Measurements from ENCODE around the gene ARHGAP24.

The ARHGAP24 gene

DNA sequence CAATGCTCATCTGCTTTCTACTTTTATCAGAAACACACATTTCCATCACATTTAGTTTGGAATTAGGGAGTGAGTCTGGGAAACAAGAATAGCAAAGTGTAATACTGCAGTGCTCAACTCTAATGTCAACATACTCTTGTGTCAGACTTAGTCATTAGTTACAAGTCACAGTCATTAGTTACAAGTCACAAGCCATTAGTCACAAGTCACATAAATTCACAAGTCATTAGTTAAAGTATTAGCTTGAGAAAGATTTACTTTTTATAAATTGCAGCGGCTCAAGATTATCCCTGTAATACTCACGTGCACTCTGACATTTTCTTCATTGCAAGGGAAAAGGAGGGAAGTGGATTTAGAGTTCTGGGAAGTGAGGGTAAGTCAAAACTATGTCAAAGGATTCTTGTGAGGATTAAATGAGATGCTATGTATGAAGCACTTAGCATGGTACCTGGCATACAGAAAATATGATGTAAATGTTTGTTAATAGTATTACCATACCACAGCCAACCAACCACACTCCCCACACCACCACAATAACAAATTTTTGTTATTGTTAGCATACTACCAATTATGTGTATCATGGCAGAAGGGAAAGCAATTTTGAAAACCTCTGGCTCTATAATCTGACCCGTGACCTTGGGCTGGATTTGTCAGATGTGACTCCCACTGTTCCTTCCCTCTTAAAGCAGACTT lies 116.6 kb downstream of the ARHGAP24 start:
- no peak for DNase-seq

DNA sequence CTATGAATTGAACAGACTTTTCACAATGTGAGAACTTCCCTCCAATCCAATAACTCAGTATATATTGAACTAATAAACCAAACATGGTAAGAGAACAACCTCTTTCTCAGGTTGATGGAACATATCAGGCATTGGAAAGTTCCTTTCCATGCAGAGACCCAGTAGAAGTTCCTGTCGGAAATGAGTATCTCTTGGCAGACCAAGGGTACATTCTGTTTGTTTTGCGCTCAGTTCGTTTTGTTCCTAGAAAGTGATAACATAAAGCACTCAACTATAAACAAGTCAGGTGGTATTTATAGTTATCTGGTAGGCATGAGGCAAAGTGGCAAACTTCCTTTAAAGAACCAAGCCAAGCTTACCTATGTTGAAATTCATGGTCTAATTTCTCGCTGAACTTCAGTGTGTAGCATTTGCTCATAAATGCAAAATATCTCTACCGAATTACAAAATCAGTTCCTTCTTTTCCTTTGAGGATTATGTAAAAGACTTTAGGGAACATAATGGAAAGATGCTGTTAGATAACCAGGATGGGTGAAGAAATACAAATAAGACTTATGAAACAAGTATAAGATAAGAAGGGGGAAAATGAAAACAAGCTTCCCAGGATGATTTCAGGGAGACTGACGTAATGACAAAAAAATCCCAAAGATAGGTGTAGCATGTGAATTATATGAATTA lies 120.3 kb downstream of the ARHGAP24 start:
- no peak for DNase-seq

DNA sequence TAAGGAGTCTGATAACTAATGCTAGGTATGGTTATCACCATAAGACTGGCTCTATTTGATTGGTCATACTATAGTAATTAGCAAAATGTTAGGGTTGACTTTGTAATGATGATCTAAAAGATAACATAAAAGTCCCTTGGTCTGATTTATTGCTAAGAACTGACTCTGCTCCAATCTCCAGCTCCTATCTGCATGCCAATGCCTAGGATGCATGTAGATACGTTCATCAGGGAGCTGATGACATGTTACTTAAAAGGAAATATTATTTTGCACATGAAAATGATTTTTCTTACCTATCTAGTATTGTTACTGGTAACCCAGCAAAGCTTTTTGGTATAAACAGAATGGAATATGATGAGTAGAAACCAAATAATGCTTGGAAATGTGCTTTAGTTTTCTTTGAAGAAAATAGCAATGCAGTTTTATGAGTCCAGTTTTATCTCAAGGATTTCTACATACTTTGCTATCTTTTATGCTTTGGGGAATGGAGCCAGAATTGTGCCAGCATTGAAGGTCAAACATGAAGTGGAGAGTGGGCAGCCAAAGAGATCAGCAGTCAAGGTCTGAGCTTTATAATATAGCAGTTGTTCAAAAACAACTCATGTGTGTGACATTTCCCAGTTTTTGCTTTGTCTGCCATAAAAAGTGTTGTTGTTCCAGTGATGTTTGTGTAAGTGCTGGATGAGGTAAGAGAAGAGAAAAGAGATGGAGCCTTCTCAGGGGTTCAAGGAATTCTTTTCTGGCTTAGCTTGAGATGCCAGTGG lies 121.0 kb downstream of the ARHGAP24 start:
- DNase-seq: no peak

DNA sequence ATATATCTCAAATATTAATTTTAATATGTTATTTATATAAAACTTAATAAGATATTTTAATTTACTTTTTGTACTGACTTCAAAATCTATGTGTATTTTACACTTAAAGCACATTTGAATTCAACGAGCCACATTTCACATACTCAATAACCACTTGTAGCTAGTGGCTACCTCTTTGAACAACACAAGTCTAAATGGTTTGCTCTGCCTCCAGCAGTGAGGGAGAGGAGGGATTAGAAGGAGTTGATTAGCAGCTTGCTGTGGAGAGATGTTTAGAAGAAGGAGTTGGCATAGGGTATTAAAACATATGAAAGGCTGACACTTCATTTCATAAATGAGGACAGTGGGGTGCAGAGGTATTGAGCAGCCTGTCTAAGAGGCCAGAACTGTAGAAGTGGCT lies 124.0 kb downstream of the ARHGAP24 start:
- DNase-seq: no peak

DNA sequence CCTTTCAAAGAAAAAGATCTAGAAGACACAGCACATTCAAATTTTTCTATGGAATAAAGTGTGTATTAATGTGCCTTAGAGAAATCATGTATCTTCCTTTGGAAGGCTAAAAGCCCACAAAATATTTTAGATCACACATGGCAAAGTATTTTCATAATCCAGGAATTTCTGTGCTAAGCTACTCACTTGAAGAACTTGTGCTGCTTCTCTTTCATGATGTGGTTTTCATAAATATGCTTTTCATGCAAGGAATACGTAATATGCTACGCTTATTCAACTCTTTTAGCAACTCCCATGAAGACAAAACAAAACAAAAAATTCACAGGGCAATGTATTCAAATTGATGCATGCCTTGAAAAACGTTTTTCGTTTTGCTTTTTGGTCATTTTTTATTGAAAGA lies 125.6 kb downstream of the ARHGAP24 start:
- no peak for DNase-seq

DNA sequence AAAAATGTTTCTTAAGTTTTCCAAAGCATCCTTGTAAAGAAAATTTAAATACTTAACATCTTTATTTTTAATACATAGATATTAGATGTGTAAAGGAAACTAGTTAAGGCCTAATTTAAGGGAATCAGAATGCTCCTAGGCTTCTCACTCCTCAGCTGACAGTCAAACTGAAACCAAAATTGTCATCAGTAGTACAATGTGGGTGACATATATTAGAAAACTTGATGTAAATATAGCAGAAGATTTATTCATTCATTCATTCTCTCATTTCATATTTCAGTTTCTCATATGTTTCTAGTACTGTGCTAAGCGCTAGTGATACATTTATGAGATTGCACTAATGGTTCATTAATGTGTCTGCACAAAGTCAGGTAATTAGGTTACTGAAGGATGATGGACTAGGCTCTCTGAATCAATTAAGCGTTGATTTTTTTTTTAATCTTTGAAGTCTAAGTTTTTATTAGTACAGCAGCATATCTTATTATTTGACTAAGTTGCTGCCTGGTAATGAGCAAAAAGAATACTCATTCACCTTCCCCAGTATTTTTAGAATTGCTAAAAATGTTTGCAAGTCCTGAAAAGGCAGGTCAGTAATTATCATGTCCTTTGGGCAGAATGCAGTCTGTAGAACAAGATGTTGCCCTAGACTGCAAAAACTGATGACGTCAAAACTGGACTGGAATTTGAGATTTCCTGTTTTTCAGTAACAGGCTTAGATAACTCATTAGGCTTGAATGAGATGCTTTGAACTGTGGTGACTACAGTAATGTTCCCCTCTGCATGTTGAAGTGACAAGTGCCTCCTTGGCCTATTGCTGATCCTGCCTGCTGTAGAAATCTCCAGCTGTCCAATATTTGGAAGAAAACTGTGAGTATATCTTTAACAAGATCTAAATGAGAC lies 128.7 kb downstream of the ARHGAP24 start:
- DNase-seq: no peak

DNA sequence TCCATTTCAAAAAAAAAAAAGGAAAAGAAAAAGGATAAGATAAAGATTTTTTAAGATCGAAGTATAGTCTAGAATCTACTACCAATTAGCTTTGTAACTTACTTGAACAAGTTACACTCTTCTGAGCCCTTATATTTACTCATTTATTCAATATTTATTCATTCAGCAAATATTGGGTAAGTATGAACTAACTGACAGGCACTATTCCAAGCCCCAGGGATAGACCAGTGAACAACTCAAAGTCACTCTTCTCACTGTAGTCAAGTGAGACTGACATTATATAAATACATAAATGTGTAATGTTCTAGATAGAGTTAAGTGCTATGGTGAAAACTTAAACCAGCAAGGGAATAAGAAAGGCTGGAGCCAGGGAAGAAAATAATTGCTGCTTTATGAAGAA lies 131.6 kb downstream of the ARHGAP24 start:
- no peak for DNase-seq

DNA sequence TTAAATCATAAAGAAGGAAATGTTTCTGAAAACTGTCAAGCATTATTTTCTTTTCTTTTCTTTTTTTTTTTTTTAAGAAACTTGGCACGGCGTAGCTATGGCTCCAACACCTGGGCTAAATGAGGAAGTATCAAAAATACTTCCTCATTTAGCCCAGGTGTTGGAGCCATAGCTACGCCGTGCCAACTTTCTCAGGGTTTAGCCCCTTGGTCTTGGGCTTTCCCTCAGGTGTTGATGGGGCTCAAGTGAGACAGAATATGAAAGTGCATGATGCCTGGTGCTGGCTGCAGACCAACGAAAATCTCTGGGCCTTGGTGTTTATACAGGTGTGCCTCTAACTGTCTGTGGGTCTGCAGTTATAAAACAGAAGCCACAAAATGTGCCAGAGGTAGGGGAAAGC lies 132.7 kb downstream of the ARHGAP24 start:
- no peak for DNase-seq

DNA sequence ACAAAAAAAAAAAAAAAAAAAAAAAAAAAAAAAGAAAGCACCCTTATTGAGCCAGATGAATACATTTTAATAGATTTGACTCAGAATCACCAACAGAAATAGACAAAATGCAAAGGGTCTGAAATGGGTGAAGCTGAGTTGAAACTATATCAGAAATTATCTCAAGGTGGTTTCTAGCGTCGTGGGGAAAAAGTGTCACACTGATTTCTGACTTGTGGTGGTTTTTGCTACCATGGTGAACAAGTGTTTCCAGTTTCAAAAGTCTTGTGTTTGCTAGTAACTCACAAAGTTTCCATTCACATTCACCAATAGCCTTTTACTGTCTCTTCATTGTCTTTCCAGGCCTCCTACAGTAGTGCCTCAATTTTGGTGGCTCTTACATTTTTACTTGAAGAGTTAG lies 135.5 kb downstream of the ARHGAP24 start:
- DNase-seq: no peak

DNA sequence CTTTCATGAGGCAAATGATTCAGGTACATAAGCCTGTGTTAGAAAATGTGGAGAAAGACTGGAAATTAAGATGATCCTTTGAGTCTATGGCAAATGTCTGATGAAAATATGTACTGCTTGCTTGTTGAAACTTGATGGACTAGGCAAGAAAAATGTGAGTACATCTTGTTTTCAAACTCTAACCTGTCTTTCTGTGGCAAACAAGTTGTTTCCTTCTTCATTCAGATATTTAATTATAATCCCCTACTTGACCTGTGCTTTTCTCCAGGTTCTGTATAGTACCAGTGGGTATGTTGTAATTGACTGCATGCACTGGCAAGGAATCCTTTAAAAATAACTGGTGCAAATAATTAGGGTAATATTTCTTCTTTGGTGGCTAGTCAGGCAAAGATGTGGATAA lies 136.7 kb downstream of the ARHGAP24 start:
- no peak for DNase-seq

DNA sequence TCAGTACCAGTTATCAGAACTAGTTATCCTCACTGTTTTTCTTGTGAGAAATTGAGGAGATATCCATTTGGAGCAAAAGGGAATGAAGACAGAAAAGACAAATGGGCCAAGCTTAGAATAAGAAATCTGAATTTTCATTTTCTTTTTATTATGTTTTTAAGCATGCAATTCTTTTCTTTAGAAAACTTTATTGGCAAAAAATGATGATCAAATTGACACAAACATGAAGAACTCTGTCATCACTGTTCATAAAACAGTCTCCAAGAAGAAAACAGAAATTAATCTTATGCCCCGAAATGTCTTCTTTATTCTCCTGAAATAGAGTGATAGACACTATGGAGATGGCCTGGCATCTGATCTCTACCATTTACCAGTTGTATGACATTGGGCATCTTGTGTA lies 139.0 kb downstream of the ARHGAP24 start:
- no peak for DNase-seq

DNA sequence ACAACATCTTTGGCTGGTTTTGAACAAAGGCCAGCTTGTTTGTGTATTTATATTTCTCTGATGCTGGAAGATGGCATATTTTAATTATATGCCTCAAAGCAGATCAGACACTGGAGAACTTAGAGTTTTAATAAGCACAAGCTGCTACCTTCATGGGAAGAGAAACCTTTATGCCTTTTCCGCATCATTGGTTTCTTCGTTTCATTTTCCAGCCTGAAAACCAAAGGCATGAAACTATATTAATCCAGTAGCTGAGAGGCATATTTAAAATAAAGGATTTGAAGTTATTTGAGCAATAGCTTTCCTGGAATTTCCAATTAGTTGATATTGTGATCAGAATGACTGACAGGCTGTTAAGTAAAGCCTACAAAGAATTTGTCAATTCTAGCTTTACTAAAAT lies 141.0 kb downstream of the ARHGAP24 start:
- DNase-seq: no peak

DNA sequence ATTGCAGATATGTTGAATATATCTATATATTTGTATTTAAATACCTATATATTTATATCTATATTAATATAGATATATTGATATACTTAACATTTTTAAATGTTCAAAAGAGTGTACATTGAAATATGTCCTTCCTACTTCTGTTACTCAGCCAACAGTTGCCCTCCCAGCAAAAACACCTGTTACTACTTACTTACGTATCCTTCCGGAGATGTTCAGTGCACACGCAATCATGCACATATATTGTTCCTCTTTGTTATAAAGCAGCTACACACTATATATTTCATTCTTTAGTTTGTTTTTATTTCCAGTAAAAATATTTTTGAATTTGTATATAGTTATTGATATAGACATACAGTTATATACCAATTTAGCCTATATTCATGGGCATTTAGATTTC lies 142.3 kb downstream of the ARHGAP24 start:
- DNase-seq: no peak

DNA sequence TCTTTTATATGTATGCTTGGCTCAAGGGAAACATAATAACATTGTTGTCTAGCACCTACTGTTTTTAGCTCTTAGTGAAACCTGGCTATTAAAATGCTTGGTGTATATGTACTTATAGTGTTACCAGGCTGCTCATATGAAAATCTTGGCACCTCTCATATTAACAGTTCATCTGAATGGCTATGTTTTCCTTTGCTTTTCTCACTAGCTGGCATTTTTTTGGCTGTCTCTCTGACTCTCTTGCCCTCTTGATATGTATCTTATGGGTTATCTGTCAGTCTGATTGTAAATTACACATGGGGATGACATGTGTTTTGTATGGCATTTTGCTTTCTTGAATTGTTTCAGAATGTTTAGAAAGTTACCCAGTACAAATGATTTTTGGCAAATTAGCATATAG lies 158.0 kb downstream of the ARHGAP24 start:
- no peak for DNase-seq

DNA sequence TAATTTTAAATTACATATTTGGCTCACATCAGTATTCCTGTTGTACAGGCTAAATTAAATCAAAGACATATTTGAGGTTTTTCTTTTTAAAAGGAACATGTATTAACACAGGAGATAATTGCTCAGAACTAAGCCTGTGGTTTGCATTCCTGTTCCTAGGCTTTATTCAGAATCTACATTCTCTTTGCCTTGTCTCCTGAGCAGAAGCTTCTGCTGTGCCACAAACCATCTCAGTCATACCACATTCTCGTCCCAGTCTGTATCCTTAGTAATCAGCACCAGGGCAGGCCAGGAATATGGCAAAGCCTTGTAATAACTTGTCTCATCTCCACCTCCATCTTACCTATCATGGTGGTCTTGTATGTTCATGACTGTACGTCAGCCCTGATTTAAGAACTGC lies 162.8 kb downstream of the ARHGAP24 start:
- no peak for DNase-seq

DNA sequence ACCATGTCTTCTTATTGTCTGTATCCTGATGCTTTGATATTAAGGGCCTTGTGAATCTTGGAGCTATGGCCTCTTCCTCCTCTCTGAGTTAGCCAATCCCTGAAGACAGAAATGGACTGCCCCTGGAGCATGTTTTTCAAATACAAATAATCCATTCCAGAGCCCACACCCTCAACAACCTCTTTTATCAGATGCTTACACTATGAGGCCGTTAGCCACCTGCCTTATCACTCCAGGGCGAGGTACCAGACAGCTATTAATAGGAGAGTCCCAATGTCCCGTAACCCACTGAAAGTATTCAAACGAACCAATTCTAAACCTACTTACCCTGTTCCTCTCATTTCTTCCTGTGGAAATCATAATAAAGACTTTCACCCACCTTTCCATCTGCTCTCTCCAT lies 165.0 kb downstream of the ARHGAP24 start:
- no peak for DNase-seq

DNA sequence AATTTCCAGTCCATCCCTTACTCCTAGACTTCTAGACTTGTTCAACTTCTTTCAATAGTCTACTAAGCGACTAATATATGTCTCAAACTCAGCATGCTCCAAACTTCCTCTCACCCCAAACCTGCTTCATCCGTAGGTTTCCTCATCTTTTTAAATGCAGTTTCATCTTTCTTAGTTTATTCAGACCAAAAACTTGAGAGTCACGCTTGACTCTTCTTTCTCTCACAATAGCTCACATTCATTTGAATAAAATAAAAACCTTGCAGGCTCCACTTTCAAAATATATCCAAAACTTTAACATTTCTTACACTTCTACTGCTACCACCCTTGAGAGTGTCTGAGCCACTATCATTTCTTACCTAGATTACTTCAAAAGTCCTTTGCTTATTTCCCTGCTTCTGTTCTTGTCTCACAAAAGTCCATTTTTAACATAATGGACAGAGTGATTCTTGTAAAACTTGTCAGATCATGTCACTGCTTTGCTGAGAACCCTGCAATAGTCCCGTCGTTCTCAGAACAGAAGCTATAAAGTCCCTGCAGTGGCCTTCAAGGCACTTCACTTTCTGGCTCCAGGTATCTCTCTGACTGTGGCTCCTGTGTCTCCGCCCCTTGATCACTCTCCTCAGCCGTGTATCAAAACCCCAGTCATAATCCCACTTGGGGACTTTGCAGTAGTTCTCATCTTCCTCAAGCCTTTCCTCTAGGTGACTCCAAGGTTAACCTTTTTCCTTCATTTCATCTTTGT lies 167.6 kb downstream of the ARHGAP24 start:
- DNase-seq: no peak

DNA sequence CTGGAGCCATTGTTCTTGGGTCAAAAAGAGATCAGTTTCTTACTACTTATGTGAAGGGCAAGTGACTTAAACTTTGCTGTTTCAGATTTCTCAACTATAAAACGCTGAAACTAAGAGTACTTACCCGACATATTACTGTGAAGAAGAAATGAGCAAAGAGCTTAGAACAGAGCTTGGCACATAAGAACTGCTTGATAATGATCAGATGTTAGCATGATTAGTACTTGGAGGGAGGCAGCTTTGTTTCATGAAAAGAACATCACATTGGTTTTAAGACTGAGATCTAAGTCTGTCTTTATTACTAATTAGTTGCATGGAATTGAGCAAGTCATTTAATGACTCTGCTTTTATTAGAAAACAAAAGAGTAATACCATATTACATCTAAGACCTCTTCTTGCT lies 169.1 kb downstream of the ARHGAP24 start:
- DNase-seq: no peak

DNA sequence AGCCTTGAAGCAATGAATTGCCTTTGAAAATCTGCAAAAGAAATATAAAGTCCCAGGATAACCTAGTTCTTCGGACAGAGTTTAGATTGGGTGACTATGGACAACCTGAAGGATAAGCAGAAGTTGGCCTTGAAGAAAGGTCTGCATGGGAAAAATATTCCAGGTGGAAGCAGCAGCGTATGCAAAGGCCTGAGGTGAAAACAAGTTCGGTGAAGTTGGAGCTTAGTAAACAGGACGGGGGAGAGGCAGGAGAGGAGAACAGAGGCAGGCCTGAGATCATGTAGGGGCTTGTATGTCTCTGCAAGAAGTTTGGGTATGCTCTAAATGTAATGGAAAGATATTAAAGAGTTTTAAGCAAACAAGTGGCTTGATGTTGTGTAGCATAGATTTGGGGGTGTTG lies 176.0 kb downstream of the ARHGAP24 start:
- DNase-seq: no peak

DNA sequence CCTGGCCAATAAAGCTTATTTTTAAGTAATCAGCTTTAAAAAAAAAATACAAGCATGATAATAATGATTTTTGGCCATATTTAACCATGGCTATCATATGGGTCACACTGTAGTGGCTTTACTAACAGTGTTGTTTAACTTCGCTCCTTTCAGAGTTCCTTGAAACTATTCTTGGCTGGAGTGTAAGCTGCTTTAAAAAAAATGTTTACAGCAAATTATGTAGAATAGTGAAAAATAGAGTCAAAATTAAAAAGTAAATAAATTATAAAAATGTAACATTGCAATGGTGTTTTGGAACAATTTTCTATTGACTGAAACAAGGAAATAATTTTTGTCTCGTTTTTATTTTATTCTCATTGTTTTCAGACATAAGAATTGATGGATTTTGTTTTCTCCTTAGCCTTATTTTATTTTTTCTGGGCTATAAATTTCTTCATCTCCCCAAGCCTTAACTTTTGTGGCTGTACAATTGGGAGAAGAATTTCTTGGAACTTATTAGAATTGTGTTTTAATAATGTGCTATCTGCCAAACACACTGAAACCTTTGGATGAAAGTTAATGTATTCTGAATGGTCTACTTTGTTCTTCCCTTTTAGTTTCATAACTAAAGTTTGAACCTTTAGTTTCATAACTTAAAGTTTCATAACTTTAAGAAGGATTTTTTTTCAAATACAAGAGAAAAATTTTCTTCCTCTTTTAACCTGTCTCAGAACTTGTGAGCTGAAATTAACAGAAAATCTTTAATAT lies 182.0 kb downstream of the ARHGAP24 start:
- no peak for DNase-seq

DNA sequence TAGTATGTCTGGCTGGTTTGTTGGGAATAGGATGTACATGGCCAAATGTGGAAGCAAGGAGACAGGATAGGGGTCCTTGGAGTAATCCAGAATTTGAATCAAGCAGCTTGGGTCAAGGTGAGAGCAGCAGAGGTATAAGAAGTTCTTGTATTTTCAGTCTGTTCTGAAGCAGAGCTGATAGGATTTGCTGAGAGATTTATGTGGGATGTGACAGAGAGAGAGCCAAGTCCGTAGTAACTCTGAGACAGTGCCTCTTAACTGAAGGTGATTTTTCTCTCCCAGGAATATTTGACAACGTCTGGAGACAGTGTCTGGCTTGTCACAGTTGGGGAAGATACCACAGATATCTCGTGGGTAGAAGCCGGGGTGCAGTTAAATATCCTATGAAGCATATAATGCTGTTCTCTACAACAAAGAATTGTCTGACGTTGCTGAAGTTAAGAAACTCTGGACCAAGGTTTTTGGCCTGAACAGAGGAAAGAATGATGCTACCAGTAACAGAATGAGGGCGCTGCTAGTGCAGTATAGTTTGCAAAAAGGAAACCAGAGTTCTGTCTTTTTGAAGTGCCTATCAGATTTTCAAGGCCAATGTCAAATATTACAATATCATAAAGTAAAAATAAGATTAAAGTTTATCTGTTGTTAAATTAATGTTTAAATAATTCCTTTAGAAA lies 184.0 kb downstream of the ARHGAP24 start:
- no peak for DNase-seq
